Keratinocyte (primary cell): Measurements from ENCODE around the gene CIPC. TPM values are rescaled to one million over a fixed set of nuclear protein-coding genes. Genes with fewer than 3 reads are reported as not detected.

Experiments used
- DNase-seq: peaks from one replicate; pipeline ENCODE4 v3.0.0-alpha.2; 2011; ENCODE audit warnings: low read depth, missing footprints, low spot score
- FAIRE-seq: peaks from 2 replicates; lab custom pipeline; 2011; peaks lifted over from hg19 to GRCh38; lab: Jason Lieb, UNC
- H2AFZ ChIP-seq: 2 replicates; pipeline ENCODE4 v1.6.0; 2012; ENCODE audit warnings: low read length, control low read depth, inconsistent platforms; ENCODE audit not compliant: control insufficient read depth
- H3K27ac ChIP-seq: 2 replicates; pipeline ENCODE4 v1.5.1; 2011; ENCODE audit warnings: low read length; ENCODE audit not compliant: control insufficient read depth, insufficient read depth
- H3K27me3 ChIP-seq: 3 replicates; pipeline ENCODE4 v1.6.0; 2011; ENCODE audit warnings: low read length; ENCODE audit not compliant: control insufficient read depth, insufficient read depth; ENCODE audit errors: extremely low read depth
- H3K36me3 ChIP-seq, 2 experiments: 2 replicates in 1 of 2; 3 replicates in 1 of 2; pipeline ENCODE4 v1.5.1; 2011; ENCODE audit warnings: low read length in 2 of 2, mild to moderate bottlenecking in 1 of 2; ENCODE audit not compliant: control insufficient read depth in 2 of 2, insufficient read depth in 2 of 2; ENCODE audit errors: extremely low read depth in 1 of 2
- H3K4me1 ChIP-seq: 3 replicates; pipeline ENCODE4 v1.5.1; 2011; ENCODE audit warnings: low read length; ENCODE audit not compliant: control insufficient read depth, insufficient read depth; ENCODE audit errors: extremely low read depth
- H3K4me2 ChIP-seq: 3 replicates; pipeline ENCODE4 v1.6.0; 2011; ENCODE audit warnings: low read depth, low read length; ENCODE audit not compliant: control insufficient read depth, insufficient read depth; ENCODE audit errors: extremely low read depth
- H3K4me3 ChIP-seq, 3 experiments: fragments of 200-600 bp in 1 of 3; sonication (generic) in 1 of 3; 2 replicates in 2 of 3; 3 replicates in 1 of 3; pipeline ENCODE4 v1.5.1; 2011 to 2016; ENCODE audit warnings: low read length in 3 of 3, mild to moderate bottlenecking in 3 of 3, control low read depth in 2 of 3, inconsistent platforms in 1 of 3, low read depth in 1 of 3, mixed read lengths in 1 of 3, mixed run types in 1 of 3, moderate library complexity in 1 of 3; ENCODE audit not compliant: control insufficient read depth in 2 of 3, insufficient read depth in 2 of 3; ENCODE audit errors: extremely low read depth in 1 of 3
- H3K79me2 ChIP-seq: 2 replicates; pipeline ENCODE4 v1.6.0; 2012; ENCODE audit warnings: low read length; ENCODE audit not compliant: control insufficient read depth, insufficient read depth
- H3K9ac ChIP-seq: 3 replicates; pipeline ENCODE4 v1.6.0; 2011; ENCODE audit warnings: low read length; ENCODE audit not compliant: control insufficient read depth, insufficient read depth; ENCODE audit errors: extremely low read depth
- H3K9me1 ChIP-seq: 3 replicates; pipeline ENCODE4 v1.6.0; 2011; ENCODE audit warnings: low read length; ENCODE audit not compliant: control insufficient read depth, insufficient read depth; ENCODE audit errors: extremely low read depth
- H3K9me3 ChIP-seq: 2 replicates; pipeline ENCODE4 v1.5.1; 2012; ENCODE audit warnings: low read depth, low read length; ENCODE audit not compliant: control insufficient read depth
- H4K20me1 ChIP-seq: 3 replicates; pipeline ENCODE4 v1.6.0; 2011; ENCODE audit warnings: low read length; ENCODE audit not compliant: control insufficient read depth, insufficient read depth; ENCODE audit errors: extremely low read depth
- CTCF ChIP-seq, 3 experiments: IDR thresholded peaks in 1 of 3; conservative IDR thresholded peaks in 1 of 3; optimal IDR thresholded peaks in 1 of 3; 2 replicates in 2 of 3; 3 replicates in 1 of 3; pipeline versions ENCODE3 to v1.5.1; 2011; ENCODE audit warnings: low read length in 3 of 3, mild to moderate bottlenecking in 3 of 3, moderate library complexity in 2 of 3, control low read depth in 1 of 3, inconsistent platforms in 1 of 3; ENCODE audit not compliant: insufficient read depth in 2 of 3; ENCODE audit errors: extremely low read depth in 1 of 3
- EZH2 ChIP-seq: IDR thresholded peaks from one replicate; pipeline ENCODE4 v1.6.1; 2012; ENCODE audit warnings: inconsistent platforms, mild to moderate bottlenecking, low read length, moderate library complexity
- dilution Hi-C: fragments of 300-500 bp; cut with MboI; formaldehyde crosslinking; loops from one replicate; pipeline ENCODE4 v1.7.0; 2020; ENCODE audit warnings: low sequenced_read_pairs; ENCODE audit not compliant: extremely low pct_ligation_motif_present
- polyA plus RNA-seq, 5 experiments: library from polyadenylated mRNA; depleted of rRNA in 3 of 5; stranded (reverse) in 3 of 5; stranded (forward) in 1 of 5; unstranded in 1 of 5; fragments of >200 nt; gene quantifications; 1 replicate in 1 of 5; 2 replicates in 3 of 5; 3 replicates in 1 of 5; pipeline versions ENCODE4 v1.2.1 to v1.2.3, GENCODE V29; 2011 to 2012; ENCODE audit warnings: missing spikeins in 2 of 5, low read depth in 1 of 5, low replicate concordance in 1 of 5

CIPC gene
- polyA plus RNA-seq, 1 donor (not counting 4 experiments of a cell fraction or from before 2014, with no cell fraction given): 13.2 TPM

GRCh38 chr14:77143071-77143470, 45.0 kb downstream of the CIPC start:
- FAIRE-seq (no peak), DNase-seq (no peak)
- Histone ChIP-seq H3K9ac (no peak overlapping the region), H4K20me1 (no peaks in the 10 kb centered on the region), H3K4me1 (peaks cover 5% of the 10 kb centered on the region), H3K36me3 (no peaks in the 10 kb centered on the region), H3K4me2 (no peak overlapping the region), H3K27ac (no peak overlapping the region), H3K27me3 (peaks cover 84% of the 10 kb centered on the region), H3K79me2 (no peaks in the 10 kb centered on the region), H3K9me3 (no peaks in the 10 kb centered on the region), H2AFZ (no peak overlapping the region), H3K9me1 (no peaks in the 10 kb centered on the region), H3K4me3 (no peak overlapping the region)
- dilution Hi-C loops: no loop called here
- TF ChIP-seq EZH2: peak; percentile 20
- no peak for TF ChIP-seq CTCF (optimal IDR thresholded peaks at IDR 0.05 in 1 of 3, IDR thresholded peaks at IDR 0.05 in 1 of 3, conservative IDR thresholded peaks at IDR 0.05 in 1 of 3; ENCODE audit: extremely low read depth in 1 of 3, insufficient read depth in 2 of 3, low read length in 3 of 3)

GRCh38 chr14:77144412-77145115, 46.5 kb downstream of the CIPC start:
- Histone ChIP-seq H3K27ac (no peak overlapping the region), H3K9me1 (no peaks in the 10 kb centered on the region), H3K4me3 (no peak overlapping the region), H3K9ac (no peak overlapping the region), H3K36me3 (no peaks in the 10 kb centered on the region), H3K9me3 (no peaks in the 10 kb centered on the region), H3K4me2 (no peak overlapping the region), H3K4me1 (peaks cover 5% of the 10 kb centered on the region), H4K20me1 (no peaks in the 10 kb centered on the region), H3K79me2 (no peaks in the 10 kb centered on the region), H3K27me3 (peaks cover 70% of the 10 kb centered on the region), H2AFZ (no peak overlapping the region)
- no peak for DNase-seq
- TF ChIP-seq EZH2: no peak
- no peak for TF ChIP-seq CTCF (optimal IDR thresholded peaks at IDR 0.05 in 1 of 3, IDR thresholded peaks at IDR 0.05 in 1 of 3, conservative IDR thresholded peaks at IDR 0.05 in 1 of 3; ENCODE audit: extremely low read depth in 1 of 3, insufficient read depth in 2 of 3, low read length in 3 of 3)
- FAIRE-seq: no peak
- dilution Hi-C loops: no loop called here
